Activated CD8-positive, alpha-beta T cell treated with anti-CD3 and anti-CD28 coated beads for 36 hours (primary cell): Measurements from ENCODE around the gene TAF1D. TPM values are rescaled to one million over a fixed set of nuclear protein-coding genes. Genes with fewer than 3 reads are reported as not detected.

Experiments used
- ATAC-seq: fragments of 200-7000 bp; cut with Tn5 transposase; one replicate; pipeline ENCODE4 v1.10.0; 2021; ENCODE audit warnings: mild to moderate bottlenecking, moderate library complexity
- CTCF ChIA-PET: fragments of 350-600 bp; sonication (Branson Sonifier 250); formaldehyde crosslinking; loops from one replicate; lab custom pipeline; 2021; ENCODE audit warnings: antibody characterized with exemption; lab: Charles Lee
- POLR2A ChIA-PET: fragments of 350-600 bp; sonication (Branson Sonifier 250); formaldehyde crosslinking; loops from one replicate; lab custom pipeline; 2021; ENCODE audit warnings: antibody characterized with exemption; lab: Charles Lee
- DNase-seq: peaks from one replicate; pipeline ENCODE4 v3.0.0-alpha.2; 2020
- H3K27ac Mint-ChIP-seq: one replicate; pipeline ENCODE4 v1.8.0; 2021; ENCODE audit warnings: mild to moderate bottlenecking, mixed read lengths
- H3K27me3 Mint-ChIP-seq: one replicate; pipeline ENCODE4 v1.8.0; 2021; ENCODE audit warnings: mixed read lengths
- H3K36me3 Mint-ChIP-seq: one replicate; pipeline ENCODE4 v1.8.0; 2021; ENCODE audit warnings: low read depth, mixed read lengths
- H3K4me1 Mint-ChIP-seq: one replicate; pipeline ENCODE4 v1.8.0; 2021; ENCODE audit warnings: low read depth, mixed read lengths
- H3K4me3 Mint-ChIP-seq: one replicate; pipeline ENCODE4 v1.8.0; 2021; ENCODE audit warnings: mild to moderate bottlenecking, moderate library complexity, mixed read lengths
- H3K9me3 Mint-ChIP-seq: one replicate; pipeline ENCODE4 v1.8.0; 2021; ENCODE audit warnings: mixed read lengths
- intact Hi-C: fragments of 100-400 bp; cut with micrococcal nuclease; formaldehyde crosslinking; loops from one replicate; pipeline ENCODE4 v1.10.0; 2022
- total RNA-seq, 2 experiments: library from RNA; stranded (reverse); gene quantifications; one replicate each; pipeline ENCODE4 v1.2.3, GENCODE V29; 2021
- TF ChIP-seq, protein P1 (sequence below): fragments of 200-600 bp; IDR thresholded peaks from one replicate; pipeline ENCODE4 v1.8.0; 2022; ENCODE audit warnings: antibody characterized with exemption, mild to moderate bottlenecking

TAF1D gene
- total RNA-seq, 2 experiments from 2014 or later: 334 to 344 TPM

- intact Hi-C loops: no loop called here
- Mint-ChIP-seq H3K27me3 (no peaks in the 10 kb centered on the region), H3K4me1 (peaks cover 56% of the 10 kb centered on the region), H3K27ac (peak overlapping the region; percentile 80), H3K4me3 (peak overlapping the region; percentile 98), H3K36me3 (peaks cover 89% of the 10 kb centered on the region), H3K9me3 (no peaks in the 10 kb centered on the region)
- TF ChIP-seq, protein P1, sequence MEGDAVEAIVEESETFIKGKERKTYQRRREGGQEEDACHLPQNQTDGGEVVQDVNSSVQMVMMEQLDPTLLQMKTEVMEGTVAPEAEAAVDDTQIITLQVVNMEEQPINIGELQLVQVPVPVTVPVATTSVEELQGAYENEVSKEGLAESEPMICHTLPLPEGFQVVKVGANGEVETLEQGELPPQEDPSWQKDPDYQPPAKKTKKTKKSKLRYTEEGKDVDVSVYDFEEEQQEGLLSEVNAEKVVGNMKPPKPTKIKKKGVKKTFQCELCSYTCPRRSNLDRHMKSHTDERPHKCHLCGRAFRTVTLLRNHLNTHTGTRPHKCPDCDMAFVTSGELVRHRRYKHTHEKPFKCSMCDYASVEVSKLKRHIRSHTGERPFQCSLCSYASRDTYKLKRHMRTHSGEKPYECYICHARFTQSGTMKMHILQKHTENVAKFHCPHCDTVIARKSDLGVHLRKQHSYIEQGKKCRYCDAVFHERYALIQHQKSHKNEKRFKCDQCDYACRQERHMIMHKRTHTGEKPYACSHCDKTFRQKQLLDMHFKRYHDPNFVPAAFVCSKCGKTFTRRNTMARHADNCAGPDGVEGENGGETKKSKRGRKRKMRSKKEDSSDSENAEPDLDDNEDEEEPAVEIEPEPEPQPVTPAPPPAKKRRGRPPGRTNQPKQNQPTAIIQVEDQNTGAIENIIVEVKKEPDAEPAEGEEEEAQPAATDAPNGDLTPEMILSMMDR: no peak
- ChIA-PET POLR2A (interaction anchor here (1.0 to 1.6 kb wide), 5 partner anchors 12 to 74 kb away, joined by 3 to 7 read pairs (median 4); partner anchors contain the start of gene MED17), CTCF (no interaction called here)
- ATAC-seq: no peak
- DNase-seq: no peak
Observed at GRCh38 chr11:93735627-93736026, 5.7 kb downstream of the TAF1D start.

- no peak for ATAC-seq
- Mint-ChIP-seq H3K36me3 (peaks cover 91% of the 10 kb centered on the region), H3K9me3 (no peaks in the 10 kb centered on the region), H3K27ac (peak overlapping the region; percentile 68), H3K4me3 (peak overlapping the region; percentile 98), H3K4me1 (peaks cover 56% of the 10 kb centered on the region), H3K27me3 (no peaks in the 10 kb centered on the region)
- TF ChIP-seq, protein P1: no peak
- intact Hi-C loops: no loop called here
- ChIA-PET POLR2A (interaction anchor here (1.0 to 6.7 kb wide), 6 partner anchors 11 to 58 kb away, joined by 3 to 51 read pairs (median 4); partner anchors contain the start of gene MED17), CTCF (no interaction called here)
- DNase-seq: no peak
Observed at GRCh38 chr11:93734427-93735222, 6.7 kb downstream of the TAF1D start.

GRCh38 chr11:93733474-93733873, 7.8 kb downstream of the TAF1D start:
- H3K27ac Mint-ChIP-seq: peak overlapping the region; percentile 86
- DNase-seq (no peak), ATAC-seq (no peak)
- no peaks in the 10 kb centered on the region for H3K27me3 Mint-ChIP-seq
- H3K4me3 Mint-ChIP-seq: peak overlapping the region; percentile 98
- intact Hi-C loops: no loop called here
- ChIA-PET CTCF (no interaction called here), POLR2A (interaction anchor here (1.1 to 6.7 kb wide), 3 partner anchors 18 to 59 kb away, joined by 3 to 51 read pairs (median 4); partner anchors contain the start of gene MED17)
- peaks cover 87% of the 10 kb centered on the region for H3K36me3 Mint-ChIP-seq
- H3K4me1 Mint-ChIP-seq: peaks cover 51% of the 10 kb centered on the region
- H3K9me3 Mint-ChIP-seq: no peaks in the 10 kb centered on the region
- TF ChIP-seq, protein P1: no peak

GRCh38 chr11:93732237-93732892, 8.9 kb downstream of the TAF1D start:
- TF ChIP-seq, protein P1: no peak
- POLR2A ChIA-PET: interaction anchor here (0.8 to 10.4 kb wide), 5 partner anchors 8 to 760 kb away, joined by 3 to 125 read pairs (median 3); partner anchors contain the start of genes C11orf54, MED17 and TAF1D
- intact Hi-C loops: no loop called here
- CTCF ChIA-PET: interaction anchor here (0.6 kb wide), 1 partner anchor 66 kb away, joined by 3 read pairs; no protein-coding TSS in a partner anchor
- no peak for ATAC-seq
- no peaks in the 10 kb centered on the region for H3K9me3 Mint-ChIP-seq
- peak overlapping the region; percentile 72 for H3K27ac Mint-ChIP-seq
- no peak overlapping the region for H3K4me3 Mint-ChIP-seq
- no peaks in the 10 kb centered on the region for H3K27me3 Mint-ChIP-seq
- peaks cover 44% of the 10 kb centered on the region for H3K4me1 Mint-ChIP-seq
- no peak for DNase-seq
- peaks cover 83% of the 10 kb centered on the region for H3K36me3 Mint-ChIP-seq
